IMR-90 (cell line): ENCODE results near the gene EXOC4. TPM values are rescaled to one million over a fixed set of nuclear protein-coding genes. Genes with fewer than 3 reads are reported as not detected.

ENCODE experiments used
- ATAC-seq: fragments of 200-7000 bp; cut with Tn5 transposase; 2 replicates; pipeline ENCODE4 v1.9.1; 2020; ENCODE audit warnings: low read depth, mild to moderate bottlenecking, moderate library complexity
- BruUV-seq: library from RNA; stranded (reverse); fragments of 400-500 nt; replicated peaks from 2 replicates; lab custom pipeline; 2021; lab: Mats Ljungman, UMichigan
- CTCF ChIA-PET: fragments of 300-600 bp; formaldehyde crosslinking; extraction: SDS; loops from one replicate; lab custom pipeline; 2021; ENCODE audit warnings: antibody characterized with exemption; lab: Yijun Ruan, JAX
- POLR2A ChIA-PET: fragments of 300-600 bp; sonication (Branson Sonifier 250); formaldehyde crosslinking; loops from one replicate; lab custom pipeline; 2022; ENCODE audit warnings: antibody characterized with exemption; ENCODE audit not compliant: unreplicated experiment; lab: Charles Lee
- DNase-seq: peaks from one replicate; pipeline ENCODE4 v3.0.0; 2013
- H2AFZ ChIP-seq: replicated peaks from 2 replicates; pipeline ENCODE3; 2013; ENCODE audit warnings: low read length, mild to moderate bottlenecking; ENCODE audit not compliant: poor library complexity
- H2AK5ac ChIP-seq: 2 replicates; pipeline ENCODE4 v1.6.1; 2013; ENCODE audit warnings: low read depth, low read length, inconsistent platforms
- H2AK9ac ChIP-seq: replicated peaks from 2 replicates; pipeline ENCODE3; 2013; ENCODE audit warnings: mild to moderate bottlenecking, low read depth, low read length, moderate library complexity; ENCODE audit not compliant: poor library complexity
- H2BK120ac ChIP-seq: 2 replicates; pipeline ENCODE4 v1.6.1; 2013; ENCODE audit warnings: low read depth, low read length, inconsistent platforms
- H2BK15ac ChIP-seq: 3 replicates; pipeline ENCODE4 v1.6.1; 2013; ENCODE audit warnings: low read depth, low read length, inconsistent platforms
- H2BK20ac ChIP-seq: 2 replicates; pipeline ENCODE4 v1.6.1; 2013; ENCODE audit warnings: low read depth, mild to moderate bottlenecking, inconsistent platforms, low read length, moderate library complexity
- H2BK5ac ChIP-seq: 2 replicates; pipeline ENCODE4 v1.6.1; 2013; ENCODE audit warnings: mild to moderate bottlenecking, low read depth, low read length, inconsistent platforms; ENCODE audit not compliant: poor library complexity, severe bottlenecking
- H3K14ac ChIP-seq: replicated peaks from 2 replicates; pipeline ENCODE4 v1.6.1; 2013; ENCODE audit warnings: low read depth, low read length, inconsistent platforms
- H3K18ac ChIP-seq: 2 replicates; pipeline ENCODE4 v1.6.1; 2013; ENCODE audit warnings: low read depth, low read length, control low read depth
- H3K23ac ChIP-seq: 2 replicates; pipeline ENCODE4 v1.6.1; 2013; ENCODE audit warnings: low read depth, low read length, inconsistent platforms
- H3K27ac ChIP-seq: 2 replicates; pipeline ENCODE4 v1.5.1; 2013; ENCODE audit warnings: mild to moderate bottlenecking, control low read depth, low read length; ENCODE audit not compliant: insufficient read depth
- H3K27me3 ChIP-seq: 2 replicates; pipeline ENCODE4 v1.6.1; 2013; ENCODE audit warnings: low read length; ENCODE audit not compliant: control insufficient read depth, insufficient read depth
- H3K36me3 ChIP-seq: 2 replicates; pipeline ENCODE4 v1.6.1; 2013; ENCODE audit warnings: low read length, mixed read lengths; ENCODE audit not compliant: control insufficient read depth, insufficient read depth
- H3K4ac ChIP-seq: 2 replicates; pipeline ENCODE4 v1.6.1; 2013; ENCODE audit warnings: low read depth, low read length, inconsistent platforms
- H3K4me1 ChIP-seq: 2 replicates; pipeline ENCODE4 v1.6.1; 2013; ENCODE audit warnings: low read length, mixed read lengths; ENCODE audit not compliant: control insufficient read depth, insufficient read depth
- H3K4me2 ChIP-seq: 2 replicates; pipeline ENCODE4 v1.6.1; 2013; ENCODE audit warnings: low read depth, mild to moderate bottlenecking, control low read depth, low read length, moderate library complexity
- H3K4me3 ChIP-seq: 2 replicates; pipeline ENCODE4 v1.5.1; 2013; ENCODE audit warnings: low read depth, mild to moderate bottlenecking, control low read depth, low read length, moderate library complexity; ENCODE audit not compliant: insufficient read depth
- H3K56ac ChIP-seq: 2 replicates; pipeline ENCODE4 v1.6.1; 2013; ENCODE audit warnings: low read length, inconsistent platforms; ENCODE audit not compliant: insufficient read depth; ENCODE audit errors: extremely low read depth
- H3K79me1 ChIP-seq, 2 experiments: 2 replicates each; pipeline ENCODE4 v1.6.1; 2013; ENCODE audit warnings: low read length in 2 of 2, inconsistent platforms in 1 of 2, low read depth in 1 of 2
- H3K9ac ChIP-seq: 2 replicates; pipeline ENCODE4 v1.6.1; 2013; ENCODE audit warnings: low read depth, low read length, control low read depth
- H3K9me1 ChIP-seq: 2 replicates; pipeline ENCODE4 v1.6.1; 2013; ENCODE audit warnings: low read length, inconsistent platforms; ENCODE audit not compliant: insufficient read depth
- H3K9me3 ChIP-seq: 2 replicates; pipeline ENCODE4 v1.6.1; 2013; ENCODE audit warnings: low read length; ENCODE audit not compliant: control insufficient read depth, insufficient read depth
- H4K20me1 ChIP-seq: 2 replicates; pipeline ENCODE4 v1.6.1; 2013; ENCODE audit warnings: low read length, inconsistent platforms; ENCODE audit not compliant: insufficient read depth
- H4K5ac ChIP-seq: 2 replicates; pipeline ENCODE4 v1.6.1; 2013; ENCODE audit warnings: mild to moderate bottlenecking, low read depth, low read length, control low read depth
- H4K8ac ChIP-seq, 2 experiments: 2 replicates each; pipeline ENCODE4 v1.6.1; 2013; ENCODE audit warnings: low read depth in 2 of 2, low read length in 2 of 2, control low read depth in 1 of 2, inconsistent platforms in 1 of 2
- H4K91ac ChIP-seq: 2 replicates; pipeline ENCODE4 v1.6.1; 2013; ENCODE audit warnings: low read depth, low read length, inconsistent platforms; ENCODE audit not compliant: insufficient read depth
- CEBPB ChIP-seq: IDR thresholded peaks from 2 replicates; pipeline ENCODE4 v1.6.1; 2012; ENCODE audit warnings: low read depth, low read length, improper control_type of control experiment
- CHD1 ChIP-seq: IDR thresholded peaks from 2 replicates; pipeline ENCODE4 v1.6.1; 2012; ENCODE audit warnings: low read depth, low read length, improper control_type of control experiment
- FOS ChIP-seq: fragments of 150-350 bp; IDR thresholded peaks from 2 replicates; pipeline ENCODE4 v1.6.1; 2016; ENCODE audit warnings: low read depth, low read length
- MAFK ChIP-seq: IDR thresholded peaks from 2 replicates; pipeline ENCODE4 v1.6.1; 2012; ENCODE audit warnings: low read depth, low read length, improper control_type of control experiment
- NFE2L2 ChIP-seq: fragments of 150-350 bp; IDR thresholded peaks from 2 replicates; pipeline ENCODE4 v1.6.1; 2016; ENCODE audit warnings: low read depth, mild to moderate bottlenecking, low read length
- RCOR1 ChIP-seq: IDR thresholded peaks from 2 replicates; pipeline ENCODE4 v1.6.1; 2012; ENCODE audit warnings: mild to moderate bottlenecking, low read length, improper control_type of control experiment; ENCODE audit not compliant: insufficient replicate concordance
- RFX5 ChIP-seq: IDR thresholded peaks from 2 replicates; pipeline ENCODE4 v1.8.0; 2012; ENCODE audit warnings: low read depth, mild to moderate bottlenecking, low read length, moderate library complexity
- SMC3 ChIP-seq: fragments of 150-350 bp; IDR thresholded peaks from 2 replicates; pipeline ENCODE4 v1.6.1; 2016; ENCODE audit warnings: low read depth, mild to moderate bottlenecking, antibody characterized with exemption, low read length, moderate library complexity
- WGBS, 2 experiments: methylation state at CpG; one replicate each; pipeline versions ENCODE4 v1.1.5 to v1.1.7; 2013; ENCODE audit warnings: missing lambda C conversion rate in 2 of 2; ENCODE audit not compliant: insufficient read length in 1 of 2; ENCODE audit errors: extremely low coverage in 2 of 2; 5-methylcytosine and 5-hydroxymethylcytosine counted together
- dilution Hi-C: fragments of 300-500 bp; cut with HindIII; formaldehyde crosslinking; loops from one replicate; pipeline ENCODE4 v1.14.3; 2018; ENCODE audit warnings: low sequenced_read_pairs; ENCODE audit not compliant: unreplicated experiment
- in situ Hi-C: fragments of 300-500 bp; cut with MboI; formaldehyde crosslinking; loops from 3 replicates; pipeline ENCODE4 v1.14.3; 2019; ENCODE audit warnings: low sequenced_read_pairs, inconsistent platforms, mixed read lengths
- intact Hi-C: fragments of 100-400 bp; cut with micrococcal nuclease; formaldehyde crosslinking; loops from 2 replicates; pipeline ENCODE4 v1.10.0; 2022
- polyA plus RNA-seq, 3 experiments: library from polyadenylated mRNA; depleted of rRNA; stranded (reverse); fragments of >200 nt; gene quantifications; 2 replicates each; pipeline ENCODE4 v1.2.3, GENCODE V29; 2012; ENCODE audit warnings: low replicate concordance in 1 of 3
- total RNA-seq: library from RNA; depleted of rRNA; stranded (reverse); fragments of >200 nt; gene quantifications from 2 replicates; pipeline ENCODE4 v1.2.3, GENCODE V29; 2012
- TF ChIP-seq, protein P1 (sequence below): conservative IDR thresholded peaks from 2 replicates; pipeline ENCODE4 v1.5.1; 2012; ENCODE audit warnings: mild to moderate bottlenecking, low read depth, low read length, improper control_type of control experiment
- TF ChIP-seq, protein P2 (sequence below): fragments of 150-350 bp; IDR thresholded peaks from 2 replicates; pipeline ENCODE4 v1.6.1; 2017; ENCODE audit warnings: mild to moderate bottlenecking, antibody characterized with exemption, low read length, low read depth
- TF ChIP-seq, protein P3 (sequence below): fragments of 150-350 bp; IDR thresholded peaks from 2 replicates; pipeline ENCODE4 v1.6.1; 2016; ENCODE audit warnings: low read depth, mild to moderate bottlenecking, low read length, moderate library complexity, borderline replicate concordance

Gene EXOC4
- total and polyA plus RNA-seq, 2 of the 4 experiments (the other 2 are of a cell fraction) = 25.4 to 94.6 TPM

DNA sequence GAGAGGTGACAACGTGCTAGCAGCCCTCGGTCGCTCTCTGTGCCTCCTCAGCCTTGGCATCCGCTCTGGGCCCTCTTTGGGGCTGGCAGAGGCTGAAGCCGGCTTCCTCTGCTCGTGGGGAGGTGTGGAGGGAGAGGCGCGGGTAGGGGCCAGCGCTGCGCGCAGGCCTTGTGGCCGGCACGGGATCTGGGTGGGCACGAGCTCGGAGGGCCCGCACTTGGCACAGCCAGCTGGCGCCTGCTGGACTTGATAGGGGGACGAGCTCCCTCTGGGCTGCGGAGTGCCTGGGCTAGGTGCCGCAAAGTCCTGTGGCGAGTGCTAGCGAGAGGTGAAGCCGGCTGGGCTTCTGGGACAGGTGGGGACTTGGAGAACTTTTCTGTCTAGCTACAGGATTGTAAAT, 170.7 kb downstream of the EXOC4 start:
- no peak overlapping the region for H4K5ac ChIP-seq
- H3K4me2 ChIP-seq = no peak overlapping the region
- H3K14ac ChIP-seq = no peak overlapping the region
- WGBS, 2 experiments = no CpG with 5 or more reads among the region's 23 CpGs
- H3K27me3 ChIP-seq = no peaks in the 10 kb centered on the region
- H3K4ac ChIP-seq = no peak overlapping the region
- CTCF ChIA-PET = interaction anchor here (0.6 kb wide), 1 partner anchor 11 kb away, joined by 3 read pairs; no protein-coding TSS in a partner anchor
- intact Hi-C loops (no loop called here), in situ Hi-C loops (no loop called here), dilution Hi-C loops (no loop called here)
- DNase-seq (no peak), ATAC-seq (no peak)
- H2AK5ac ChIP-seq = no peak overlapping the region
- no TSS peak for BruUV-seq
- H2BK120ac ChIP-seq = no peak overlapping the region
- H3K9ac ChIP-seq = no peak overlapping the region
- H2BK20ac ChIP-seq = no peak overlapping the region
- H3K36me3 ChIP-seq = 0 out of 2 replicates have a peak, but pooled peaks cover 1% of the 10 kb centered on the region
- H3K9me3 ChIP-seq = no peaks in the 10 kb centered on the region
- no peak overlapping the region for H3K18ac ChIP-seq
- H2AK9ac ChIP-seq = no peak overlapping the region
- no peak overlapping the region for H4K8ac ChIP-seq
- H4K91ac ChIP-seq = no peak overlapping the region
- no peak overlapping the region for H2BK15ac ChIP-seq
- no peak overlapping the region for H3K23ac ChIP-seq
- TF ChIP-seq, protein P1, sequence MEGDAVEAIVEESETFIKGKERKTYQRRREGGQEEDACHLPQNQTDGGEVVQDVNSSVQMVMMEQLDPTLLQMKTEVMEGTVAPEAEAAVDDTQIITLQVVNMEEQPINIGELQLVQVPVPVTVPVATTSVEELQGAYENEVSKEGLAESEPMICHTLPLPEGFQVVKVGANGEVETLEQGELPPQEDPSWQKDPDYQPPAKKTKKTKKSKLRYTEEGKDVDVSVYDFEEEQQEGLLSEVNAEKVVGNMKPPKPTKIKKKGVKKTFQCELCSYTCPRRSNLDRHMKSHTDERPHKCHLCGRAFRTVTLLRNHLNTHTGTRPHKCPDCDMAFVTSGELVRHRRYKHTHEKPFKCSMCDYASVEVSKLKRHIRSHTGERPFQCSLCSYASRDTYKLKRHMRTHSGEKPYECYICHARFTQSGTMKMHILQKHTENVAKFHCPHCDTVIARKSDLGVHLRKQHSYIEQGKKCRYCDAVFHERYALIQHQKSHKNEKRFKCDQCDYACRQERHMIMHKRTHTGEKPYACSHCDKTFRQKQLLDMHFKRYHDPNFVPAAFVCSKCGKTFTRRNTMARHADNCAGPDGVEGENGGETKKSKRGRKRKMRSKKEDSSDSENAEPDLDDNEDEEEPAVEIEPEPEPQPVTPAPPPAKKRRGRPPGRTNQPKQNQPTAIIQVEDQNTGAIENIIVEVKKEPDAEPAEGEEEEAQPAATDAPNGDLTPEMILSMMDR = no peak
- TF ChIP-seq RFX5 = no peak
- TF ChIP-seq, protein P2, sequence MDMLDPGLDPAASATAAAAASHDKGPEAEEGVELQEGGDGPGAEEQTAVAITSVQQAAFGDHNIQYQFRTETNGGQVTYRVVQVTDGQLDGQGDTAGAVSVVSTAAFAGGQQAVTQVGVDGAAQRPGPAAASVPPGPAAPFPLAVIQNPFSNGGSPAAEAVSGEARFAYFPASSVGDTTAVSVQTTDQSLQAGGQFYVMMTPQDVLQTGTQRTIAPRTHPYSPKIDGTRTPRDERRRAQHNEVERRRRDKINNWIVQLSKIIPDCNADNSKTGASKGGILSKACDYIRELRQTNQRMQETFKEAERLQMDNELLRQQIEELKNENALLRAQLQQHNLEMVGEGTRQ = no peak
- no peak for TF ChIP-seq RCOR1
- TF ChIP-seq CHD1 = no peak
- no peak for TF ChIP-seq NFE2L2
- TF ChIP-seq FOS = no peak
- no peak for TF ChIP-seq SMC3
- no peak for TF ChIP-seq CEBPB
- TF ChIP-seq MAFK = no peak
- TF ChIP-seq, protein P3, sequence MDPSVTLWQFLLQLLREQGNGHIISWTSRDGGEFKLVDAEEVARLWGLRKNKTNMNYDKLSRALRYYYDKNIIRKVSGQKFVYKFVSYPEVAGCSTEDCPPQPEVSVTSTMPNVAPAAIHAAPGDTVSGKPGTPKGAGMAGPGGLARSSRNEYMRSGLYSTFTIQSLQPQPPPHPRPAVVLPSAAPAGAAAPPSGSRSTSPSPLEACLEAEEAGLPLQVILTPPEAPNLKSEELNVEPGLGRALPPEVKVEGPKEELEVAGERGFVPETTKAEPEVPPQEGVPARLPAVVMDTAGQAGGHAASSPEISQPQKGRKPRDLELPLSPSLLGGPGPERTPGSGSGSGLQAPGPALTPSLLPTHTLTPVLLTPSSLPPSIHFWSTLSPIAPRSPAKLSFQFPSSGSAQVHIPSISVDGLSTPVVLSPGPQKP = no peak
- H4K20me1 ChIP-seq = no peaks in the 10 kb centered on the region
- no peak overlapping the region for H3K56ac ChIP-seq
- no peak overlapping the region for H2BK5ac ChIP-seq
- H2AFZ ChIP-seq = no peak overlapping the region
- peaks cover 3 to 7% of the 10 kb centered on the region in 2 experiments; a peak in 2 of 4 replicates for H3K79me1 ChIP-seq
- H3K4me1 ChIP-seq = no peaks in the 10 kb centered on the region
- POLR2A ChIA-PET = no interaction called here
- no peaks in the 10 kb centered on the region for H3K9me1 ChIP-seq
- H3K27ac ChIP-seq = no peak overlapping the region
- H3K4me3 ChIP-seq = no peak overlapping the region
